Stomach (tissue), 9 donors: Measurements from ENCODE around the gene MKX. TPM values are rescaled to one million over a fixed set of nuclear protein-coding genes. Genes with fewer than 3 reads are reported as not detected.

Experiments
- DNase-seq, 2 donors: peaks; one replicate each; pipeline versions ENCODE4 v3.0.0 to v3.0.0-alpha.2; 2013 to 2019
- H3K27ac ChIP-seq, 5 donors: fragments of 200-600 bp in 4 of 5; sonication (generic) in 4 of 5; one replicate each; pipeline ENCODE4 v1.5.1; 2013 to 2019; ENCODE audit warnings: mild to moderate bottlenecking in 1 of 5, moderate library complexity in 1 of 5
- H3K27me3 ChIP-seq, 3 donors: fragments of 200-600 bp; sonication (generic); one replicate each; pipeline ENCODE4 v1.5.1; 2017 to 2019; ENCODE audit warnings: mixed run types in 1 of 3
- H3K36me3 ChIP-seq, 4 donors: fragments of 200-600 bp; sonication (generic); 1 replicate in 3 of 4; 2 replicates in 1 of 4; pipeline ENCODE4 v1.5.1; 2016 to 2019
- H3K4me1 ChIP-seq, 4 donors: fragments of 200-600 bp; sonication (generic); one replicate each; pipeline ENCODE4 v1.5.1; 2016 to 2019
- H3K4me3 ChIP-seq, 4 donors: fragments of 200-600 bp; sonication (generic) in 3 of 4; one replicate each; pipeline ENCODE4 v1.5.1; 2016 to 2019; ENCODE audit warnings: mild to moderate bottlenecking in 1 of 4
- H3K9me3 ChIP-seq, 4 donors: fragments of 200-600 bp; sonication (generic); one replicate each; pipeline ENCODE4 v1.5.1; 2016 to 2019
- CTCF ChIP-seq, 7 experiments: fragments of 450-650 bp in 4 of 7; fragments of 200-600 bp in 3 of 7; sonication (generic) in 3 of 7; IDR thresholded peaks; one replicate each; pipeline ENCODE4 v1.5.1; 2016 to 2019; ENCODE audit warnings: antibody characterized with exemption in 7 of 7, control low read depth in 2 of 7, mild to moderate bottlenecking in 1 of 7
- EP300 ChIP-seq: sonication (generic); formaldehyde crosslinking; IDR thresholded peaks from one replicate; pipeline ENCODE4 v1.6.1; 2017; ENCODE audit warnings: antibody characterized with exemption
- POLR2A ChIP-seq, 4 donors: fragments of 450-650 bp; IDR thresholded peaks; one replicate each; pipeline ENCODE4 v1.6.1; 2016; ENCODE audit warnings: antibody characterized with exemption in 4 of 4, control low read depth in 2 of 4, mild to moderate bottlenecking in 1 of 4, moderate library complexity in 1 of 4
- POLR2AphosphoS5 ChIP-seq, 3 donors: sonication (generic); formaldehyde crosslinking; IDR thresholded peaks; one replicate each; pipeline ENCODE4 v1.6.1; 2016; ENCODE audit warnings: antibody characterized with exemption in 3 of 3
- WGBS, 5 donors: extraction: QIAGEN DNeasy Blood & Tissue Kit in 3 of 5; methylation state at CpG; one replicate each; pipeline versions ENCODE4 v1.1.5 to v1.1.7; 2013 to 2018; 5-methylcytosine and 5-hydroxymethylcytosine counted together
- intact Hi-C: fragments of 100-400 bp; cut with DNase I; formaldehyde crosslinking; loops from one replicate; pipeline ENCODE4 v1.15.1; 2023; ENCODE audit warnings: low total_unique reads
- polyA plus RNA-seq, 3 donors: library from polyadenylated mRNA; stranded (reverse); fragments of 200-250 nt; gene quantifications; one replicate each; pipeline ENCODE4 v1.2.3, GENCODE V29; 2013
- total RNA-seq, 5 donors: library from RNA; depleted of rRNA; stranded (reverse); fragments of >200 nt; gene quantifications; one replicate each; pipeline versions ENCODE4 v1.1.0 to v1.2.3, GENCODE V29; 2014 to 2016
- donor health status: healthy with polysubstance abuse.
- donor health status: Bipolar disorder and iron deficiency.
- donor health status: healthy.

The MKX gene
- total and polyA plus RNA-seq, 8 donors = 0.06 to 24.1 (median 2.4) TPM; not detected in 2

- TF ChIP-seq CTCF (IDR thresholded peaks at IDR 0.05) = no peak
- TF ChIP-seq POLR2AphosphoS5 (IDR thresholded peaks at IDR 0.05) = no peak
- TF ChIP-seq POLR2A (IDR thresholded peaks at IDR 0.05) = no peak
- no peak for TF ChIP-seq EP300
- no peaks in the 10 kb centered on the region for H3K36me3 ChIP-seq
- no peak overlapping the region for H3K27ac ChIP-seq
- H3K4me3 ChIP-seq = no peak overlapping the region
- H3K27me3 ChIP-seq = peaks cover 0 to 8% (median 0%) of the 10 kb centered on the region in 3 donors
- intact Hi-C loops = no loop called here
- peaks cover 0 to 8% (median 2%) of the 10 kb centered on the region in 4 donors for H3K9me3 ChIP-seq
- H3K4me1 ChIP-seq = no peaks in the 10 kb centered on the region
- 70 to 94% (median 90%) methylated on average over 2 of the region's 2 CpGs for WGBS, 5 donors
- no peak for DNase-seq
These were observed 38.7 kb upstream of the MKX start for GRCh38 chr10:27784272-27784671.

GRCh38 chr10:27783660-27784059, 38.0 kb upstream of the MKX start:
- peak in 1 of 2 donors; percentile 26 for DNase-seq
- WGBS, 5 donors = 21 to 33% (median 27%) methylated on average over 1 of the region's 1 CpG
- H3K27me3 ChIP-seq = peaks cover 0 to 8% (median 0%) of the 10 kb centered on the region in 3 donors

GRCh38 chr10:27779462-27780015, 33.9 kb upstream of the MKX start:
- no peak overlapping the region for H3K27ac ChIP-seq

More at GRCh38 chr10:27783660-27784059, 38.0 kb upstream of the MKX start:
- H3K4me3 ChIP-seq = no peak overlapping the region
- intact Hi-C loops = no loop called here
- H3K27ac ChIP-seq = no peak overlapping the region
- no peaks in the 10 kb centered on the region for H3K4me1 ChIP-seq
- H3K9me3 ChIP-seq = peaks cover 0 to 8% (median 2%) of the 10 kb centered on the region in 4 donors
- no peaks in the 10 kb centered on the region for H3K36me3 ChIP-seq
- no peak for TF ChIP-seq POLR2A (IDR thresholded peaks at IDR 0.05)

GRCh38 chr10:27774831-27775230, 29.2 kb upstream of the MKX start:
- Histone ChIP-seq H3K27ac (no peak overlapping the region), H3K4me3 (no peak overlapping the region), H3K9me3 (no peaks in the 10 kb centered on the region), H3K27me3 (peaks cover 0 to 13% (median 0%) of the 10 kb centered on the region in 3 donors), H3K4me1 (no peaks in the 10 kb centered on the region), H3K36me3 (no peaks in the 10 kb centered on the region)
- intact Hi-C loops = no loop called here
- no peak for DNase-seq
- TF ChIP-seq POLR2A (IDR thresholded peaks at IDR 0.05) = no peak
- no peak for TF ChIP-seq EP300
- TF ChIP-seq POLR2AphosphoS5 (IDR thresholded peaks at IDR 0.05) = no peak
- no peak for TF ChIP-seq CTCF (IDR thresholded peaks at IDR 0.05)
- 31 to 54% (median 50%) methylated on average over 2 of the region's 2 CpGs for whole genome bisulfite sequencing, 5 donors

More at GRCh38 chr10:27779462-27780015, 33.9 kb upstream of the MKX start:
- WGBS, 5 donors = 68 to 76% (median 75%) methylated on average over 9 of the region's 9 CpGs
- peak in 1 of 2 donors; percentile 7 for DNase-seq
- Histone ChIP-seq H3K9me3 (peaks cover 0 to 8% (median 2%) of the 10 kb centered on the region in 4 donors), H3K4me3 (no peak overlapping the region), H3K27me3 (peaks cover 0 to 4% (median 0%) of the 10 kb centered on the region in 3 donors), H3K4me1 (no peaks in the 10 kb centered on the region), H3K36me3 (no peaks in the 10 kb centered on the region)
- TF ChIP-seq CTCF (IDR thresholded peaks at IDR 0.05) (no peak), POLR2AphosphoS5 (IDR thresholded peaks at IDR 0.05) (no peak), POLR2A (IDR thresholded peaks at IDR 0.05) (no peak), EP300 (no peak)
- intact Hi-C loops = no loop called here

GRCh38 chr10:27771231-27771630, 25.6 kb upstream of the MKX start:
- TF ChIP-seq CTCF (IDR thresholded peaks at IDR 0.05) (no peak), POLR2A (IDR thresholded peaks at IDR 0.05) (no peak), EP300 (no peak), POLR2AphosphoS5 (IDR thresholded peaks at IDR 0.05) (no peak)
- no peak for DNase-seq
- Histone ChIP-seq H3K27ac (no peak overlapping the region), H3K4me3 (no peak overlapping the region), H3K27me3 (peaks cover 0 to 13% (median 0%) of the 10 kb centered on the region in 3 donors), H3K4me1 (no peaks in the 10 kb centered on the region), H3K36me3 (no peaks in the 10 kb centered on the region), H3K9me3 (no peaks in the 10 kb centered on the region)
- intact Hi-C loops = no loop called here
- 49 to 69% (median 52%) methylated on average over 2 to 4 of the region's 4 CpGs for WGBS, 5 donors
